H1 (cell line): ENCODE measurements around the gene TEX10. TPM values are rescaled to one million over a fixed set of nuclear protein-coding genes. Genes with fewer than 3 reads are reported as not detected.
A peak's percentile ranks its signal among the peaks of the same experiment; 100 is the strongest.

Experiments
- ASH2L ChIP-seq: fragments of 200-600, 300-600 bp; sonication (generic); IDR thresholded peaks from one replicate; pipeline ENCODE4 v1.7.1; 2017; ENCODE audit warnings: low read length
- ATF3 ChIP-seq: IDR thresholded peaks from 2 replicates; pipeline ENCODE4 v1.6.1; 2011; ENCODE audit warnings: low read depth, mild to moderate bottlenecking, low read length; ENCODE audit not compliant: insufficient read depth
- BACH1 ChIP-seq: IDR thresholded peaks from 2 replicates; pipeline ENCODE4 v1.6.1; 2012; ENCODE audit warnings: low read length, improper control_type of control experiment
- CHD1 ChIP-seq: IDR thresholded peaks from 2 replicates; pipeline ENCODE4 v1.6.1; 2012; ENCODE audit warnings: low read depth, low read length, improper control_type of control experiment
- CREB1 ChIP-seq: IDR thresholded peaks from 2 replicates; pipeline ENCODE4 v1.6.1; 2012; ENCODE audit warnings: inconsistent platforms
- EZH2 ChIP-seq: fragments of 200-600 bp; sonication (generic); IDR thresholded peaks from 2 replicates; pipeline ENCODE4 v1.7.1; 2012; ENCODE audit warnings: low read depth, mild to moderate bottlenecking, moderate library complexity, low read length, inconsistent platforms; ENCODE audit not compliant: severe bottlenecking
- FOSL1 ChIP-seq: IDR thresholded peaks from 2 replicates; pipeline ENCODE4 v1.6.1; 2011; ENCODE audit warnings: mild to moderate bottlenecking, low read depth, low read length, moderate library complexity; ENCODE audit not compliant: insufficient read depth
- GTF2F1 ChIP-seq: IDR thresholded peaks from 2 replicates; pipeline ENCODE4 v1.6.1; 2012; ENCODE audit warnings: low read depth, low read length, improper control_type of control experiment, borderline replicate concordance
- HDAC2 ChIP-seq, 2 experiments: fragments of 300-600 bp in 1 of 2; sonication (generic) in 1 of 2; IDR thresholded peaks; 2 replicates each; pipeline ENCODE4 v1.6.1; 2011 to 2012; ENCODE audit warnings: low read depth in 2 of 2, low read length in 2 of 2, mild to moderate bottlenecking in 2 of 2, moderate library complexity in 2 of 2, borderline replicate concordance in 1 of 2, inconsistent platforms in 1 of 2
- HDAC6 ChIP-seq: IDR thresholded peaks from one replicate; pipeline ENCODE4 v1.7.1; 2012; ENCODE audit warnings: low read depth, mild to moderate bottlenecking, inconsistent platforms, low read length, moderate library complexity
- KDM1A ChIP-seq: fragments of 200-600, 300-600 bp; sonication (generic); IDR thresholded peaks from 2 replicates; pipeline ENCODE4 v1.7.1; 2016; ENCODE audit warnings: mild to moderate bottlenecking, low read length, borderline replicate concordance
- NANOG ChIP-seq: IDR thresholded peaks from 2 replicates; pipeline ENCODE4 v1.6.1; 2011; ENCODE audit warnings: low read length, low read depth, mild to moderate bottlenecking, inconsistent platforms; ENCODE audit not compliant: insufficient read depth, poor library complexity, severe bottlenecking
- POLR2AphosphoS5 ChIP-seq: IDR thresholded peaks from 2 replicates; pipeline ENCODE4 v1.6.1; 2011; ENCODE audit warnings: low read depth, low read length
- RAD21 ChIP-seq, 2 experiments: IDR thresholded peaks in 1 of 2; conservative IDR thresholded peaks in 1 of 2; 2 replicates each; pipeline ENCODE4 v1.6.1; 2011; ENCODE audit warnings: low read depth in 2 of 2, low read length in 2 of 2, improper control_type of control experiment in 1 of 2, inconsistent platforms in 1 of 2, mild to moderate bottlenecking in 1 of 2, moderate library complexity in 1 of 2
- RBBP5 ChIP-seq: IDR thresholded peaks from 2 replicates; pipeline ENCODE4 v1.7.1; 2012; ENCODE audit warnings: low read depth, mild to moderate bottlenecking, inconsistent platforms, low read length, moderate library complexity, borderline replicate concordance
- RFX5 ChIP-seq: IDR thresholded peaks from 2 replicates; pipeline ENCODE4 v1.6.1; 2011; ENCODE audit warnings: low read depth, low read length, improper control_type of control experiment, borderline replicate concordance
- RXRA ChIP-seq: IDR thresholded peaks from 2 replicates; pipeline ENCODE4 v1.6.1; 2011; ENCODE audit warnings: low read depth, mild to moderate bottlenecking, low read length, moderate library complexity; ENCODE audit not compliant: insufficient read depth
- SUZ12 ChIP-seq: fragments of 200-600 bp; sonication (generic); IDR thresholded peaks from 2 replicates; pipeline ENCODE4 v1.6.1; 2012; ENCODE audit warnings: mild to moderate bottlenecking, inconsistent platforms, low read length, moderate library complexity, mixed read lengths
- TBP ChIP-seq: IDR thresholded peaks from 2 replicates; pipeline ENCODE4 v1.6.1; 2011; ENCODE audit warnings: low read depth, low read length, improper control_type of control experiment
- TCF12 ChIP-seq: IDR thresholded peaks from 2 replicates; pipeline ENCODE4 v1.6.1; 2011; ENCODE audit warnings: low read depth, mild to moderate bottlenecking, low read length
- TEAD4 ChIP-seq: IDR thresholded peaks from 2 replicates; pipeline ENCODE4 v1.6.1; 2012; ENCODE audit warnings: low read depth, low read length, inconsistent platforms, mixed read lengths
- YY1 ChIP-seq: IDR thresholded peaks from 2 replicates; pipeline ENCODE4 v1.6.1; 2011; ENCODE audit warnings: low read depth, mild to moderate bottlenecking, low read length
- polyA plus RNA-seq, 7 experiments: library from polyadenylated mRNA; depleted of rRNA in 3 of 7; stranded (reverse) in 5 of 7; unstranded in 2 of 7; fragments of >200 nt in 5 of 7; fragments of 200-250 nt in 2 of 7; gene quantifications; 1 replicate in 5 of 7; 2 replicates in 1 of 7; 4 replicates in 1 of 7; pipeline versions ENCODE4 v1.2.1 to v1.2.3, GENCODE V29; 2011 to 2013; ENCODE audit warnings: missing spikeins in 2 of 7, mixed read lengths in 2 of 7
- total RNA-seq: library from RNA; stranded (reverse); fragmentation: NEBNext Ultra II Directional; extraction: Animal tissue kit (Norgen Biotek cat#: 25700); gene quantifications from 2 replicates; pipeline ENCODE4 v1.2.1, GENCODE V29; 2021
- TF ChIP-seq, protein P1 (sequence below): IDR thresholded peaks from 2 replicates; pipeline ENCODE4 v1.6.1; 2012; ENCODE audit warnings: inconsistent platforms

The TEX10 gene
- total and polyA plus RNA-seq, 2 of the 8 experiments (the other 6 are each of a cell fraction or from before 2014, with no cell fraction given), result 46.9 to 81.0 TPM

- TF ChIP-seq TCF12 (0 out of 2 replicates have a peak, but pooled peaks have one; percentile 52), HDAC2 (IDR thresholded peaks at IDR 0.05; ENCODE audit: borderline replicate concordance in 1 of 2, low read depth in 2 of 2, low read length in 2 of 2) (peak; percentile 9 to 83; a peak in 1 of 4 replicates), RAD21 (IDR thresholded peaks at IDR 0.05 in 1 of 2, conservative IDR thresholded peaks at IDR 0.05 in 1 of 2; ENCODE audit: low read depth in 2 of 2, low read length in 2 of 2) (no peak), BACH1 (no peak), SUZ12 (no peak), ASH2L (peak; percentile 92), FOSL1 (peak; percentile 2; the same call in 1 of the 2 replicates), GTF2F1 (peak; percentile 51; the same call in 1 of the 2 replicates), RXRA (no peak), ATF3 (peak; percentile 77), EZH2 (no peak), RFX5 (no peak), TEAD4 (no peak; the same call in 1 of the 2 replicates), CHD1 (no peak; the same call in 1 of the 2 replicates), HDAC6 (no peak), TBP (peak; percentile 86), RBBP5 (peak; percentile 89), YY1 (peak; percentile 56; the same call in 1 of the 2 replicates), POLR2AphosphoS5 (peak; percentile 96), NANOG (no peak), KDM1A (no peak), CREB1 (0 out of 2 replicates have a peak, but pooled peaks have one; percentile 34)
- TF ChIP-seq, protein P1, sequence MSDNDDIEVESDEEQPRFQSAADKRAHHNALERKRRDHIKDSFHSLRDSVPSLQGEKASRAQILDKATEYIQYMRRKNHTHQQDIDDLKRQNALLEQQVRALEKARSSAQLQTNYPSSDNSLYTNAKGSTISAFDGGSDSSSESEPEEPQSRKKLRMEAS, result peak; percentile 96
Measured at GRCh38 chr9:100352727-100353505, at the start of gene TEX10 (continued).
